Brain pericyte (primary cell): ENCODE data around the gene KRTAP10-9.
"Not testable (repeated sequence)": the region's sequence is repeated elsewhere in the genome, so short reads cannot be mapped to it uniquely, and the experiment has no call there.

ENCODE experiments used
- DNase-seq: peaks from one replicate; pipeline ENCODE4 v3.0.0-alpha.2; 2012; ENCODE audit warnings: low read depth, low spot score

The KRTAP10-9 gene

DNA sequence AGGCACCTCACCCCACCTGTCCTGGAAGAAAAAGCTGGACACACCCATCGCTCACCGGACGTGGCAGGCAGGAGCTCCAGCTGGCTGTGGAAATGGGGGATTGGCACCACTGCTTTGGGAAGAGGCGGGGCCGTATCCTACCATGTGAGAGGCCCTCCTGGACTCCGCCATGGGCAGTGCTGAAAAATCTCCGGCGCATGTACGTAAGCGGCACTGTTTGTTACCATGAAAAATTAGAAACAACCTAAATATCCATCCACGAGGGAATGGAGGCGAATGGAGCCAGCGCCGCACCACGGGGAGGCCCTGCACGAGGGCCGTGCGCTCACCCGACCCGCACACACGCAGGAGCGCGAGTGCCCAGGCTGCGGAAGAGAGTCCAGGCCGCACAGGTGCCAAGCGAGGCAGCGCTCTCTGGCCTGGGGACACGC lies 11.9 kb upstream of the KRTAP10-9 start:
- DNase-seq: no peak

DNA sequence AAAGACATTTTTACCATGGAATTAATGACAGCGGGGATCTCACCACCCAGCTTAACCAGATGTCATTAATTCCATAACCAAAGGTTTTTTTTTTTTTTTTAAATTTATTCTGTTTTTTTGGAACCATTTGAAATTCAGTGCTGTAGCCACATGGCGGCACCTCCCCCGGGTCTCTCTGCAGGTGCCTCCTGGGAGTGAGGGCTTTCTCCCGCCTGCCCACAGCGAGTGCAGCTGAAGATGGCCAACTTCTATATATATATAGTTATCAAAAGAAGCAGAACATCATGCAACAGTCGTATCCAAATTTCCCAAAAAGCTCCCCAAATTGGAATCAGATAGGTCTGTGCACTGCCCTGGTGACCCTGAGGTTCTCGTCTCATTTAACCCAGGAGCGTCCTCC lies 11.4 kb upstream of the KRTAP10-9 start:
- no peak for DNase-seq

DNA sequence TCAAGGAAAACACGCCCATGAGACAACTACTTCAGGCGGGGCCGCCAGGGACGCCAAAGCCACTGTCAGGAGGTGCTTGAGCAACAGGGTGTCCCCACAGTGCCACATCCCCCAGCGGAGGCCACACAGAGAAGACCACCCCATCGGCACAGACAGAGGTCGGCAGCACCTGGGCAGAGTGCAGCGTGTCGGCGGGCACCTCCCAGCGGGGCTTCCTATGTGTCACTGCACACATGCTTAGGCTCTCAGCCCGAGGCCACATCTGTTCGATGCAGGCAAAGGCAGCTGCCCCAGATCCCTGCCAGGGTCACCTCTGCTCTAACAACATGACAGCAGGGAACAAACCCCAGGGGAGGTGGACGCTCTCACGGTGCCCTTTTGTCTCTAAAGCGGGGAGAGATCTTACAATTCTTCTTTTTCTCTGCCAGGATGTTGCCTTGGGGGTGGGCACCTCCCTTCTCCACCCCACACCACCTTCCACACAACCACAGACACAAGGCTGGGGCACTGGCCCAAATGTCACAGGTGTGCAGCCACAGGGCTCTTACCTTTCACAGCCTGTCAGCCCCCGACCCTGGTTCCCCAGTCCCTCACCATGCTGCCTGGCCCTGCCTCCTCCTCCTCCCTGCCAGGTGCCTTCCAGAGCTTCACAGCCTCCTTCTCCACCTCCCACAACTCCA lies 10.8 kb upstream of the KRTAP10-9 start:
- DNase-seq: no peak

DNA sequence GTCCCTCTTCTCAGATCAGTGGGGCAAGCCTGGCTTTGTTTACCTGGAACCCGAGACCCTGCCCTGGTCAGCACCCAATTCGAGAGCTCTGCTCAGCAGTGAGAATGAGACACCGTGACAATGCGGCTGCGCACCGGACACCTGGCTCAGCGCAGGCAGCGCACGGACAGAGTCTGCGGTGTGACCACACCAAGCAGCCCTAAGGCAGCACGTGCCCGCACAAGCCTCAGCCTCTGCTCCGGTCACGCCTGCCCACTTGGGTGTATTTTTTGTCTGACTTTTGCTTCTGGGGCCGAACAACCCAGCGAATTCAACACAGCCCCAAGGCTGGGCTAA lies 10.3 kb upstream of the KRTAP10-9 start:
- no peak for DNase-seq

GRCh38 chr21:44617071-44617501 lies 9.8 kb upstream of the KRTAP10-9 start:
- DNase-seq: no peak

DNA sequence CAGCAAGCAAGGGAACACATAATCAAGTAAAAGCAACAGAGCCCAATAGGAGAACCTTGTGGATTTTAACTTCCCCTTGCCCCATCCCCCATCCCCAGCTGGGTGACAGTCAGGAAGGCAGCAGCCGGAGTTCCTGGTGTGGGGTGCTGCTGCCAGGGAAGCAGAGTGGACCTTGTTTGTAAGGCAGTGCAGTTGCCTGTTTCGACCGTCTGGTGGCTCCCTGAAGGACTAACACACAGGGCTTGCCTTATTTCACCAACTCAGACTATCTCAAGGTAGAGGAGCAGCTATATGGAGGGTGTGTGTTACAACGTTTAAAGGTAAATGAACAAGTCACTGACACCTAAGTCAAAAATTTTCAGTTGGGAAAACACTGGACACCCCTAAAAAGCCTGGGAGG lies 8.4 kb upstream of the KRTAP10-9 start:
- DNase-seq: no peak

GRCh38 chr21:44618909-44619308 lies 8.0 kb upstream of the KRTAP10-9 start:
- DNase-seq: no peak

DNA sequence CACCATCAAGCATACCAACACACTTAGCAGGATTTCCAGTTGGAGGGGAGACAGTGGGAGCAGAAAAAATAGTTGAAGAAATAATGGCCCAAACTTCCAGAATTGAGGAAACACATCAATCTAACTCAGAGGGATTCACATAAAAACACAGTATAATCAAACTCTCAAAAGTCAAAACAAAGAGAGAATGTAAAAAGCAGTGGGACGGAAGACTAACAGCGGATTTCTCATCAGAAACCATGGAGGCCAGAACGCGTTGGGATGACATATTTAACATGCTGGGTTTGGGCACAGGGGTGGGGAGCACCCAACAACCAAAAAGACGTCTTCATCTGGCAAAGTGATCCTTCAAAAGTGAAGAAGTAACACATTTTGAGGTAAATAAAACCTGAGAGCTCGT lies 7.0 kb upstream of the KRTAP10-9 start:
- no peak for DNase-seq

- DNase-seq: no peak
Measured at GRCh38 chr21:44623575-44623974, 3.3 kb upstream of the KRTAP10-9 start.

- DNase-seq: no peak
Measured at GRCh38 chr21:44625756-44626155, 1.1 kb upstream of the KRTAP10-9 start.

DNA sequence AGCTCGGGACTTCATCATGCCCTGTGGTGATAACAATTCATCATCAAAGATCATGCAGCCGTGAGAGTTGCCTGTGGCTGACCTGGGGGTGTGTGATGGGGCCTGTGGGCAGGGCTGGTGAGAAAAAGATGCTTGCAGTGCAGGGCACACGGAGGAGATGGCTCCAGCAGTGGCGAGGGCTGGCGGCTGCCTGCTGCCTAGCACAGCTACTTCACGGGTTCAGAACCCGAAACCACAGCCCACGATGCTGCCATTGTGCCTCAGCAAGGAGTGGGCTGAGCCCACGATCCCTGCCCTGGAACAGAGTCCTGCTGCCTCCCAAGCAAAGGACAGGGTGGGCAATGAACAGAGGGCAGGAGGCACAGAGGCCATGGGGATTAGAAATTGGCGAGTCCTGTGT lies 631 bp upstream of the KRTAP10-9 start:
- DNase-seq: no peak

DNA sequence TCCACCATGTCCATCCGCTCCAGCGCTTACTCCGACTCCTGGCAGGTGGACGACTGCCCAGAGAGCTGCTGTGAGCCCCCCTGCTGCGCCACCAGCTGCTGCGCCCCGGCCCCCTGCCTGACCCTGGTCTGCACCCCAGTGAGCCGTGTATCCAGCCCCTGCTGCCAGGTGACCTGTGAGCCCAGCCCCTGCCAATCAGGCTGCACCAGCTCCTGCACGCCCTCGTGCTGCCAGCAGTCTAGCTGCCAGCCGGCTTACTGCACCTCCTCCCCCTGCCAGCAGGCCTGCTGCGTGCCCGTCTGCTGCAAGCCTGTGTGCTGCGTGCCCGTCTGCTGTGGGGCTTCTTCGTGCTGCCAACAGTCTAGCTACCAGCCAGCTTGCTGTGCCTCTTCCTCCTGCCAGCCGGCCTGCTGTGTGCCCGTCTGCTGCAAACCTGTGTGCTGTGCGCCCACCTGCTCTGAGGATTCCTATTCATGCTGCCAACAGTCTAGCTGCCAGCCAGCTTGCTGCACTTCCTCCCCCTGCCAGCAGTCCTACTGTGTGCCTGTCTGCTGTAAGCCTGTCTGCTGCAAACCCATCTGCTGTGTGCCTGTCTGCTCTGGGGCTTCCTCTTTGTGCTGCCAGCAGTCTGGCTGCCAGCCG lies 409 bp downstream of the KRTAP10-9 start:
- DNase-seq: not testable (repeated sequence)

GRCh38 chr21:44627831-44628233 lies 939 bp downstream of the KRTAP10-9 start:
- not testable (repeated sequence) for DNase-seq

- no peak for DNase-seq
Measured at GRCh38 chr21:44628707-44629391, 2.0 kb downstream of the KRTAP10-9 start.

- no peak for DNase-seq
Measured at GRCh38 chr21:44630440-44630839, 3.5 kb downstream of the KRTAP10-9 start.

GRCh38 chr21:44632067-44632466 lies 5.2 kb downstream of the KRTAP10-9 start:
- no peak for DNase-seq

GRCh38 chr21:44636209-44637017 lies 9.5 kb downstream of the KRTAP10-9 start:
- DNase-seq: no peak

DNA sequence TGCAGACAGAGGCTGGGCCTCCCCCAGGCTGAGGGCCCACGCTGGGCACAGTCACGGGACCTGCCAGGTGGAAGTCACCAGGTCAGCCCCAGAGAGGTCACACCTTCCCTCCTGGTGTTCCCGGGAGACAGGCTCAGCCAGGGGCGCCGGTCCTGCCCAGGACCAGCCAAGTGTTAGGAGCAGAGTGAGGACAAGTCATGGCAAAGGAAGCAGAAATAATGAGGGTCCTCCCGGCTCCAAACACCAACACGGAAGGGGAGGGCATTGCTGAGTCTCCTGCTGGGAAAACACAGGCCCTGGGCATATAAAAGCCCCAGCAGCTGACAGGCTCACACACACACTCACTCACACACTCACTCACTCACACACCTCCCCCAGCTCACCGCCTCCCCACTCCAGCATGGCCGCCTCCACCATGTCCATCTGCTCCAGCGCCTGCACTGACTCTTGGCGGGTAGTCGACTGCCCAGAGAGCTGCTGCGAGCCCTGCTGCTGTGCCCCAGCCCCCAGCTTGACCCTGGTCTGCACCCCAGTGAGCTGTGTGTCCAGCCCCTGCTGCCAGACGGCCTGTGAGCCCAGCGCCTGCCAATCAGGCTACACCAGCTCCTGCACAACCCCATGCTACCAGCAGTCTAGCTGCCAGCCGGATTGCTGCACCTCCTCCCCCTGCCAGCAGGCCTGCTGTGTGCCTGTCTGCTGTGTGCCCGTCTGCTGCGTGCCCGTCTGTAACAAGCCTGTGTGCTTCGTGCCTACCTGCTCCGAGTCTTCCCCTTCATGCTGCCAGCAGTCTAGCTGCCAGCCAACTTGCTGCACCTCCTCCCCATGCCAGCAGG lies 10.3 kb downstream of the KRTAP10-9 start, which contains the start of gene KRTAP10-10:
KRTAP10-10 (plus strand) TSS at position 339 of the 833 bp plus-strand sequence; CDS start at position 401, 62 bp downstream.
- no peak for DNase-seq

DNA sequence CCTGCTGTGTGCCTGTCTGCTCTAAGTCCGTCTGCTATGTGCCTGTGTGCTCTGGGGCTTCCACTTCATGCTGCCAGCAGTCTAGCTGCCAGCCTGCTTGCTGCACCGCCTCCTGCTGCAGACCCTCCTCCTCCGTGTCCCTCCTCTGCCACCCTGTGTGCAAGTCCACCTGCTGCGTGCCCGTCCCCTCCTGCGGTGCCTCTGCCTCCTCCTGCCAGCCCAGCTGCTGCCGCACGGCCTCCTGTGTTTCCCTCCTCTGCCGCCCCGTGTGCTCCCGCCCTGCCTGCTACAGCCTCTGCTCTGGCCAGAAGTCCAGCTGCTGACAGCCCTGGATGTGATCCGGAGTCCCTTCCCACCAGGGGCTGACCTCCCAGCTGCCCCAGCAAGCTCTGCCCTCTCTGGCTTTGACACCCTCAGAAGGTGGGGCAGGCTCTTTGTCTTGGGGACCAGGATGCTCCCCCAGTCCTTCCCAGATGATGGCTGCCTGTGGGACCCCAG lies 11.0 kb downstream of the KRTAP10-9 start:
- not testable (repeated sequence) for DNase-seq

DNA sequence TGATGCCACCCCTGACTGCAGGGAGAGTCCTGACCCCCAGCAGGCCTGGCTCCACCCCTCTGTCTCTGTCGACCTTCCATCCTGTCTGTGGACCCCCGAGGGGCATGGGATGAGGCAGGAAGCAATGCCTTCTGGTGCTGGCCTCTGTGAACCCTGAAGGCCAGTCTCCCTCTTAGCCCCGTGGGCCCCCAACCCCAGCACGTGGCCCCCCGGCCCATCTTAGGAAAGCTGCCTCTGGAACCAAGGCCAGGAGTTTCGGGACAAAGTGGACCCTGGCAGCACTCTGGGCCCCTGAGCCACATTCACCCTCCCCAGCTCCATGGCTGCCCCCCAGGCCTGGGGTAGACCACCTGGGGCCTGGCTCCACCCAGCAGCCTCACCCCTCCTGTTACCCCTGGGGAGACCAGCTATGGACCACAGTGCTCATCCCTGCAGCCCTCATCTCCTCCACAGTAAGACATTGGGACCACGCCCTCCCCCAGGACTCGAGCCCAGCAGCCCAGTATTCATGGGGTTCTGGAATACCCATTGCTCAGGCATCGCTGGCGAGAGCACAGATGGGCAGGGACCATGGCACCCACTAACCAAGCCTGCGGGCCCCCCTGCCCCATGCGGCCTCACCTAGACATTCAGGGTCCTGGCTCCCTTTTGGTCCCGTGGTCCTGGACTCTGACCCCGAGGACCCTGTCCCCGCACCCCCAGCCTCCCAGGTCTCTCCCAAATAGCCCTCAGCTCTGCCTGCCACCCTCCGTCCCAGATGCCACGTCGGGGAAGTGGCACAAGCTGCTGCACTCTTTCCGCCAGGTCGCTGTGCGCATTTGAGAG lies 11.8 kb downstream of the KRTAP10-9 start:
- DNase-seq: not testable (repeated sequence)
